Mucosa of stomach (tissue), 1 donor: ENCODE data around the gene CASP2.
"Not testable (repeated sequence)": the region's sequence is repeated elsewhere in the genome, so short reads cannot be mapped to it uniquely, and the experiment has no call there.

ENCODE experiments used
- H3K27me3 ChIP-seq: one replicate; pipeline ENCODE4 v1.7.0; 2013; ENCODE audit warnings: mild to moderate bottlenecking, low read length; ENCODE audit not compliant: control insufficient read depth, insufficient read depth
- H3K36me3 ChIP-seq: one replicate; pipeline ENCODE4 v1.7.0; 2013; ENCODE audit warnings: low read length; ENCODE audit not compliant: control insufficient read depth, insufficient read depth
- H3K4me1 ChIP-seq: one replicate; pipeline ENCODE4 v1.7.0; 2013; ENCODE audit warnings: mild to moderate bottlenecking, low read length; ENCODE audit not compliant: control insufficient read depth, insufficient read depth
- H3K4me3 ChIP-seq: one replicate; pipeline ENCODE4 v1.7.0; 2013; ENCODE audit warnings: low read length
- H3K9ac ChIP-seq: one replicate; pipeline ENCODE4 v1.7.0; 2013; ENCODE audit warnings: mild to moderate bottlenecking, low read length, moderate library complexity
- H3K9me3 ChIP-seq: one replicate; pipeline ENCODE4 v1.7.0; 2013; ENCODE audit warnings: mild to moderate bottlenecking, low read length, moderate library complexity; ENCODE audit not compliant: control insufficient read depth
- donor health status: Pancreatic carcinoma.

CASP2 gene

GRCh38 chr7:143252006-143252405 is 36.1 kb upstream of the CASP2 start:
- Histone ChIP-seq H3K27me3 (no peaks in the 10 kb centered on the region), H3K9ac (no peak overlapping the region), H3K36me3 (no peaks in the 10 kb centered on the region), H3K9me3 (no peaks in the 10 kb centered on the region), H3K4me3 (no peak overlapping the region), H3K4me1 (peaks cover 7% of the 10 kb centered on the region)

GRCh38 chr7:143255564-143255963 is 32.6 kb upstream of the CASP2 start:
- Histone ChIP-seq H3K4me1 (peaks cover 13% of the 10 kb centered on the region), H3K9me3 (no peaks in the 10 kb centered on the region), H3K4me3 (no peak overlapping the region), H3K27me3 (no peaks in the 10 kb centered on the region), H3K36me3 (no peaks in the 10 kb centered on the region), H3K9ac (no peak overlapping the region)

- no peak overlapping the region for H3K4me3 ChIP-seq
- H3K36me3 ChIP-seq = no peaks in the 10 kb centered on the region
- no peaks in the 10 kb centered on the region for H3K27me3 ChIP-seq
- H3K4me1 ChIP-seq = peaks cover 13% of the 10 kb centered on the region
- H3K9me3 ChIP-seq = no peaks in the 10 kb centered on the region
- H3K9ac ChIP-seq = no peak overlapping the region
Measured at GRCh38 chr7:143256325-143256724, 31.8 kb upstream of the CASP2 start.

- Histone ChIP-seq H3K9me3 (no peaks in the 10 kb centered on the region), H3K9ac (no peak overlapping the region), H3K4me3 (no peak overlapping the region), H3K36me3 (no peaks in the 10 kb centered on the region), H3K4me1 (peaks cover 13% of the 10 kb centered on the region), H3K27me3 (no peaks in the 10 kb centered on the region)
Measured at GRCh38 chr7:143256932-143257331, 31.2 kb upstream of the CASP2 start.

- H3K4me1 ChIP-seq = peaks cover 13% of the 10 kb centered on the region
- H3K9ac ChIP-seq = no peak overlapping the region
- H3K4me3 ChIP-seq = no peak overlapping the region
- H3K9me3 ChIP-seq = no peaks in the 10 kb centered on the region
- no peaks in the 10 kb centered on the region for H3K27me3 ChIP-seq
- no peaks in the 10 kb centered on the region for H3K36me3 ChIP-seq
Measured at GRCh38 chr7:143257501-143257900, 30.6 kb upstream of the CASP2 start.

GRCh38 chr7:143258831-143259230 is 29.3 kb upstream of the CASP2 start:
- peak overlapping the region; percentile 37 for H3K9ac ChIP-seq
- peaks cover 18% of the 10 kb centered on the region for H3K4me1 ChIP-seq
- H3K36me3 ChIP-seq = no peaks in the 10 kb centered on the region
- no peaks in the 10 kb centered on the region for H3K27me3 ChIP-seq
- no peak overlapping the region for H3K4me3 ChIP-seq
- H3K9me3 ChIP-seq = no peaks in the 10 kb centered on the region

- peaks cover 28% of the 10 kb centered on the region for H3K4me1 ChIP-seq
- no peak overlapping the region for H3K9ac ChIP-seq
- no peaks in the 10 kb centered on the region for H3K36me3 ChIP-seq
- H3K4me3 ChIP-seq = no peak overlapping the region
- H3K9me3 ChIP-seq = no peaks in the 10 kb centered on the region
- H3K27me3 ChIP-seq = no peaks in the 10 kb centered on the region
Measured at GRCh38 chr7:143259765-143260164, 28.4 kb upstream of the CASP2 start.

- Histone ChIP-seq H3K9ac (no peak overlapping the region), H3K27me3 (no peaks in the 10 kb centered on the region), H3K4me1 (peaks cover 28% of the 10 kb centered on the region), H3K9me3 (no peaks in the 10 kb centered on the region), H3K4me3 (no peak overlapping the region), H3K36me3 (peaks cover 3% of the 10 kb centered on the region)
Measured at GRCh38 chr7:143261901-143262300, 26.2 kb upstream of the CASP2 start.

- no peaks in the 10 kb centered on the region for H3K9me3 ChIP-seq
- peaks cover 13% of the 10 kb centered on the region for H3K36me3 ChIP-seq
- H3K9ac ChIP-seq = peak within 1 kb of the TSS; percentile 74
- H3K4me1 ChIP-seq = peaks cover 28% of the 10 kb centered on the region
- peak within 1 kb of the TSS; percentile 76 for H3K4me3 ChIP-seq
- no peaks in the 10 kb centered on the region for H3K27me3 ChIP-seq
Measured at GRCh38 chr7:143263266-143264195, 24.6 kb upstream of the CASP2 start, which contains the start of gene GSTK1. GSTK1 (plus strand) TSS chr7:143263441; CDS start chr7:143263514, 73 bp downstream.

- H3K36me3 ChIP-seq = peaks cover 13% of the 10 kb centered on the region
- not testable (repeated sequence) for H3K9me3 ChIP-seq, H3K27me3 ChIP-seq
- peaks cover 22% of the 10 kb centered on the region for H3K4me1 ChIP-seq
- H3K9ac ChIP-seq = peak overlapping the region; percentile 74
- H3K4me3 ChIP-seq = peak overlapping the region; percentile 76
Measured at GRCh38 chr7:143264196-143264568, 24.0 kb upstream of the CASP2 start.

GRCh38 chr7:143265017-143265693 is 23.0 kb upstream of the CASP2 start:
- Histone ChIP-seq H3K9ac (no peak overlapping the region), H3K4me1 (peaks cover 15% of the 10 kb centered on the region), H3K27me3 (no peaks in the 10 kb centered on the region), H3K9me3 (no peaks in the 10 kb centered on the region), H3K36me3 (peaks cover 13% of the 10 kb centered on the region), H3K4me3 (no peak overlapping the region)

GRCh38 chr7:143269251-143269650 is 18.9 kb upstream of the CASP2 start:
- H3K4me1 ChIP-seq = peaks cover 5% of the 10 kb centered on the region
- H3K9ac ChIP-seq = no peak overlapping the region
- H3K4me3 ChIP-seq = no peak overlapping the region
- peaks cover 13% of the 10 kb centered on the region for H3K36me3 ChIP-seq
- H3K9me3 ChIP-seq = no peaks in the 10 kb centered on the region
- no peaks in the 10 kb centered on the region for H3K27me3 ChIP-seq
